COLO668 (cell line): ENCODE measurements around the gene PLA2G4C.

Experiments used
- DNase-seq: peaks from one replicate; lab custom pipeline; 2025; ENCODE audit not compliant: unreplicated experiment; lab: John Stamatoyannopoulos, UW

The PLA2G4C gene

DNA sequence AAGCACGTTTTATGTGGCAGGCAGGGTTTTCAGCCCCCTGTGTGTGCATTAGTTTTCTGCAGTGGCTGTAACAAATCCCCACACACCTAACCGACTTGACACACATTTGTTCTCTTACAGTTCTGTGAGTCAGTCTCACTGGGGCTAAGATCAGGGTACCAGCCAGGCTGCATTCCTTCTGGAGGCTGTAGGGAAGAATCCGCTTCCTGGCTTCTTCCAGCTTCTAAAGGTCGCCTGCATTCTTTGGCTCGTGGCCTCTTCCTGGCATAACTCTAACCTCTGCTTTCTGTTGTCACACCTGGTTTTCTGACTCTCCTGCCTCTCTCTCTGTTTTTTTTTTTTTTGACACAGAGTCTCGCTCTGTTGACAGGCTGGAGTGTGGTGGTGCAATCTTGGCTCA lies 109.8 kb downstream of the PLA2G4C start:
- DNase-seq: no peak

DNA sequence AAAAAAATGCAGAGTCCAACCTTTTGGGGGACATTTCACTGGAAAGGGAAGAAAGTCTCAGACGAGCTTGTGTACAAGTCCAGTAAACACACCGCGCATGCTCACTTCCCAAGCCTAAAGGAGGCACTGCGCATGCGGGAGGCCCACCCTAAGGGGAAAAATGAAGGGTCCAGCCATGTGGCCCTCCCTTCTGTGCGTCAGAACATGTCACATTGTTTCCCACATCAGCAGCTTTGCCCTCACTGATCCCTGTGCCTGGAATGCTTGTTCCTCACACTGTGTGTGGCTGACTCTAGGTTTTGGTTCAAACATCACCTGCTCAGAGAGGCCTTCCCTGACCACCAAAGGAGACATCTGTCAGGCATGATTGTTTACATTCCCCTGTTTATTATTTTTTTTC lies 111.8 kb downstream of the PLA2G4C start:
- DNase-seq: no peak
